Adipocyte (in vitro differentiated cells): ENCODE results near the gene SH3RF1.

Source experiments
- DNase-seq: peaks from one replicate; pipeline ENCODE4 v3.0.0-alpha.2; 2015; ENCODE audit warnings: low read depth
- H3K27me3 ChIP-seq: replicated peaks from 2 replicates; pipeline ENCODE4 v1.7.0; 2013; ENCODE audit warnings: mild to moderate bottlenecking, low read length, moderate library complexity; ENCODE audit not compliant: control insufficient read depth, insufficient read depth
- H3K36me3 ChIP-seq: 2 replicates; pipeline ENCODE4 v1.7.0; 2013; ENCODE audit warnings: low read length, mild to moderate bottlenecking, moderate library complexity; ENCODE audit not compliant: control insufficient read depth, insufficient read depth, severe bottlenecking
- H3K4me1 ChIP-seq: 2 replicates; pipeline ENCODE4 v1.7.0; 2013; ENCODE audit warnings: mild to moderate bottlenecking, low read length, moderate library complexity; ENCODE audit not compliant: control insufficient read depth, insufficient read depth
- H3K4me3 ChIP-seq: 2 replicates; pipeline ENCODE4 v1.7.0; 2013; ENCODE audit warnings: mild to moderate bottlenecking, low read length, moderate library complexity
- H3K9ac ChIP-seq: 2 replicates; pipeline ENCODE4 v1.7.0; 2013; ENCODE audit warnings: mild to moderate bottlenecking, low read length, moderate library complexity
- H3K9me3 ChIP-seq: 2 replicates; pipeline ENCODE4 v1.7.0; 2013; ENCODE audit warnings: mild to moderate bottlenecking, low read length, moderate library complexity; ENCODE audit not compliant: control insufficient read depth

The SH3RF1 gene

GRCh38 chr4:169070071-169070894 lies 200.5 kb downstream of the SH3RF1 start:
- H3K4me3 ChIP-seq, result peak overlapping the region; percentile 5
- no peaks in the 10 kb centered on the region for H3K36me3 ChIP-seq
- peaks cover 21% of the 10 kb centered on the region for H3K4me1 ChIP-seq
- peak; percentile 95 for DNase-seq
- H3K9ac ChIP-seq, result peak overlapping the region; percentile 8
- H3K9me3 ChIP-seq, result no peaks in the 10 kb centered on the region
- H3K27me3 ChIP-seq, result no peaks in the 10 kb centered on the region

GRCh38 chr4:169068423-169068822 lies 202.3 kb downstream of the SH3RF1 start:
- Histone ChIP-seq H3K36me3 (no peaks in the 10 kb centered on the region), H3K9me3 (no peaks in the 10 kb centered on the region), H3K4me1 (peaks cover 33% of the 10 kb centered on the region), H3K9ac (no peak overlapping the region), H3K27me3 (no peaks in the 10 kb centered on the region), H3K4me3 (no peak overlapping the region)
- no peak for DNase-seq

- Histone ChIP-seq H3K27me3 (no peaks in the 10 kb centered on the region), H3K9ac (no peak overlapping the region), H3K36me3 (no peaks in the 10 kb centered on the region), H3K4me1 (peaks cover 47% of the 10 kb centered on the region), H3K9me3 (no peaks in the 10 kb centered on the region), H3K4me3 (no peak overlapping the region)
- no peak for DNase-seq
Observed at GRCh38 chr4:169066934-169067333, 203.8 kb downstream of the SH3RF1 start.

GRCh38 chr4:169064296-169064695 lies 206.5 kb downstream of the SH3RF1 start:
- H3K4me1 ChIP-seq, result peaks cover 51% of the 10 kb centered on the region
- H3K36me3 ChIP-seq, result no peaks in the 10 kb centered on the region
- H3K4me3 ChIP-seq, result no peak overlapping the region
- H3K9ac ChIP-seq, result no peak overlapping the region
- no peaks in the 10 kb centered on the region for H3K9me3 ChIP-seq
- DNase-seq, result no peak
- H3K27me3 ChIP-seq, result no peaks in the 10 kb centered on the region

GRCh38 chr4:169063441-169063840 lies 207.3 kb downstream of the SH3RF1 start:
- no peaks in the 10 kb centered on the region for H3K27me3 ChIP-seq
- no peak overlapping the region for H3K4me3 ChIP-seq
- DNase-seq, result no peak
- H3K9ac ChIP-seq, result no peak overlapping the region
- H3K4me1 ChIP-seq, result peaks cover 51% of the 10 kb centered on the region
- H3K36me3 ChIP-seq, result no peaks in the 10 kb centered on the region
- no peaks in the 10 kb centered on the region for H3K9me3 ChIP-seq

GRCh38 chr4:169062897-169063244 lies 207.9 kb downstream of the SH3RF1 start:
- Histone ChIP-seq H3K4me1 (peaks cover 47% of the 10 kb centered on the region), H3K9me3 (no peaks in the 10 kb centered on the region), H3K4me3 (peak overlapping the region; percentile 61), H3K36me3 (no peaks in the 10 kb centered on the region), H3K27me3 (no peaks in the 10 kb centered on the region), H3K9ac (peak overlapping the region; percentile 69)
- DNase-seq, result no peak

- Histone ChIP-seq H3K4me3 (no peak overlapping the region), H3K9ac (no peak overlapping the region), H3K27me3 (no peaks in the 10 kb centered on the region), H3K4me1 (peaks cover 47% of the 10 kb centered on the region), H3K9me3 (no peaks in the 10 kb centered on the region), H3K36me3 (no peaks in the 10 kb centered on the region)
- no peak for DNase-seq
Observed at GRCh38 chr4:169061386-169061785, 209.4 kb downstream of the SH3RF1 start.

- Histone ChIP-seq H3K27me3 (no peaks in the 10 kb centered on the region), H3K36me3 (no peaks in the 10 kb centered on the region), H3K4me3 (peak overlapping the region; percentile 57), H3K9ac (peak overlapping the region; percentile 62), H3K4me1 (peaks cover 47% of the 10 kb centered on the region), H3K9me3 (no peaks in the 10 kb centered on the region)
- DNase-seq, result peak; percentile 15
Observed at GRCh38 chr4:169060391-169061091, 210.2 kb downstream of the SH3RF1 start.

GRCh38 chr4:169059306-169060211 lies 211.2 kb downstream of the SH3RF1 start:
- no peaks in the 10 kb centered on the region for H3K27me3 ChIP-seq
- no peaks in the 10 kb centered on the region for H3K36me3 ChIP-seq
- H3K9me3 ChIP-seq, result no peaks in the 10 kb centered on the region
- H3K4me3 ChIP-seq, result peak overlapping the region; percentile 57
- H3K9ac ChIP-seq, result peak overlapping the region; percentile 62
- H3K4me1 ChIP-seq, result peaks cover 46% of the 10 kb centered on the region
- peak; percentile 29 for DNase-seq

- no peaks in the 10 kb centered on the region for H3K9me3 ChIP-seq
- no peaks in the 10 kb centered on the region for H3K27me3 ChIP-seq
- DNase-seq, result no peak
- no peaks in the 10 kb centered on the region for H3K36me3 ChIP-seq
- peaks cover 34% of the 10 kb centered on the region for H3K4me1 ChIP-seq
- H3K4me3 ChIP-seq, result no peak overlapping the region
- H3K9ac ChIP-seq, result no peak overlapping the region
Observed at GRCh38 chr4:169058312-169058711, 212.4 kb downstream of the SH3RF1 start.

GRCh38 chr4:169054879-169055278 lies 215.9 kb downstream of the SH3RF1 start:
- H3K4me3 ChIP-seq, result no peak overlapping the region
- peaks cover 24% of the 10 kb centered on the region for H3K4me1 ChIP-seq
- no peak for DNase-seq

More at GRCh38 chr4:169054879-169055278, 215.9 kb downstream of the SH3RF1 start:
- Histone ChIP-seq H3K36me3 (no peaks in the 10 kb centered on the region), H3K9me3 (no peaks in the 10 kb centered on the region), H3K27me3 (no peaks in the 10 kb centered on the region), H3K9ac (no peak overlapping the region)
